HG02885 (cell line): ENCODE results near the gene EDAR.
A peak's percentile ranks its signal among the peaks of the same experiment; 100 is the strongest.

ENCODE experiments used
- ATAC-seq: cut with Tn5 transposase; IDR thresholded peaks from one replicate; pipeline ENCODE4 v1.9.1; 2021; ENCODE audit warnings: mild to moderate bottlenecking; ENCODE audit not compliant: unreplicated experiment, poor library complexity

The EDAR gene

DNA sequence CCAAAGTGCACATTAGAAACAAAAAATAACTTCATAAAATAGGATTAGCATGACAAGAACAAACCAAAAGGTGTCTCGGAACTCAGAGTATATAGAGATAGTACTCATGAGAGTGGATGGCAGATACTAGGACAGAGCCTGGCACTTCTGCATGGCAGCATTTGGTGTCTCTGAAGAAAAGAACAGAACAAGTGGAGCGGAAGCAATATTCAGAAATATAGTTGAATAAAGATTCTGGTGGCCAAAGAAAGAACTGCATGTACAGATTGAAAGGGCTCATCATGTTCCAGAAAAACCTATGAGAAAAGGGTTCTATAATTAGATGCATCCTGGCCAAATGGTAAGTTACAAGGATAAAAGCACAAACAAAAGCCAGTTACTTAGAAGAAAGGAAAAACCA, 111.5 kb downstream of the EDAR start:
- no peak for ATAC-seq

DNA sequence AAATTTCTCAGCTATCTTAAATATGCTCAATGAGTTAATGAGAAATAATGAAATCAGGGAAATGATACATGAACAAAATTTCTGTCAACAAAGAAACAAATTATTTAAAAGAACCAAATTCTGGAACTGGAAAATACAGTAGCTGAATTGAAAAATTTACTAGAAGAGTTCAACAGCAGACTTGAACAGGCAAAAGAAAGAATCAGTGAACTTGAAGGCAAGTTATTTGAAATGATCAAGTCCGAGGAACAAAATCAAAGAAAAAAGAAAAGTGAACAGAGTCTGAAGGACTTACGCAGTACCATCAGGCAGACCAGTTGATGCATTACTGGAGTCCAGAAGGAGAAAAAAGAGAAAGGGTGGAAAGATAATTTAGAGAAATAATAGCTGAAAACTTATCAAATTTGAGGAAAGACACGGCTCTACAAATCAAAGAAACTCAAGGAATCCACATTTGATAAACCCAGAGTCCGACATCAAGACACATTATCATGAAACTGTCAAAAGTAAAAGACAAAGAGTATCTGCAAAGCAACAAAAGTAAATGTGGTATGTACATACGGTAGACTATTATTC, 118.9 kb downstream of the EDAR start:
- ATAC-seq, result no peak

DNA sequence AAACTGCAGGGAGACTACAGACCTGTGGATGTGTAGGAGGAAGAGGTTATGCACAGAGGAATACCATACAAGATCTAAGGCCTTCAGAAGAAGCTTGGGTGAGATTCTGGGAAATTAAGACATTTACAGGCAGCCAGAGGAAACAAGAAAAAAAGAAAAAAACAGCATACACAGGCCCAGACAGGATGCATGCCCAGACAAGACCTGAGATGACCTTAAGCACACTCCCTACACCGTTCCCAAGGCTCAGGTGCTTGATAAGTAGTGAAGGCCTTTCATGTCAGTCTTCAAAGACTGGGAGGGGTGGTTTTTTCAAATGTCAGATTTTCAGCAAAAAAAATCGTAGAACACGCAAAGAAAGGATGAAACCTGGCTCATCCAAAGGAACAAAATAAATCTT, 119.5 kb downstream of the EDAR start:
- ATAC-seq, result no peak

DNA sequence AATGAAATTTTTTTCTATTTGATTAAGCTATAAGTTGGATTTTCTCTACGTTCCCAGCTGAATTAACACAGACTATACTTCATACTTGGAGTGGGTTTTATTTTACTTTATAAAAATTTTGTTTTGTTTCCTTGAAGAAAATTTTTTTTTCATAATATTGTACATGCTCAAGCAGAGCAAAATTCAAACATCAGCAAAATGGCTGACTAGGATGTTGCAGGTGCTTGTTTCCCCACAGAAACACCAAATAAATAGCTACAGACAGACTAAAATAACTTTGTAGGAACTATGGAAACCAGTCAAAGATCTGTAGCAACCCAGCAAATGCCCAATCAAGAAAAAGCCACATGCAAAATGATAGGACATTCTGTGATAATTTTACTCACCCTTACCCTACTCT, 120.1 kb downstream of the EDAR start:
- ATAC-seq, result no peak

DNA sequence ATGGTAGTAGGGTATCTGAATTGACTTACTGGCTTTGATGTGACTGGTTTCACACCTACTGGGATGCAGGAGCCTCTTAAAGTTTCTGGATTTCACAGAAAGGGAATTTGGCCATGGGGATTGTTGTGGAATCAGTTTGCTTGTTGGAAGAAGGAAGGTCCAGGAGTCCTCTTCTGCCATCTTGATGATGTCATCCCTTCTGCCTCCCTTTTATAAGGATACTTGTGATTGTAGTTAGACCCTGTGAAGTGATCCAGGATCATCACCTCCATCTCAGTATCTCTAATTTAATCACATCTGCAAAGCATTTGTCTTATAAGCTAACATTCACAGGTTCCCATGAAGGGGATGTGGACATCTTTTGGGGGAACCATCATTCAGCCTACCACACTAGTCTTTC, 123.0 kb downstream of the EDAR start:
- ATAC-seq, result no peak

DNA sequence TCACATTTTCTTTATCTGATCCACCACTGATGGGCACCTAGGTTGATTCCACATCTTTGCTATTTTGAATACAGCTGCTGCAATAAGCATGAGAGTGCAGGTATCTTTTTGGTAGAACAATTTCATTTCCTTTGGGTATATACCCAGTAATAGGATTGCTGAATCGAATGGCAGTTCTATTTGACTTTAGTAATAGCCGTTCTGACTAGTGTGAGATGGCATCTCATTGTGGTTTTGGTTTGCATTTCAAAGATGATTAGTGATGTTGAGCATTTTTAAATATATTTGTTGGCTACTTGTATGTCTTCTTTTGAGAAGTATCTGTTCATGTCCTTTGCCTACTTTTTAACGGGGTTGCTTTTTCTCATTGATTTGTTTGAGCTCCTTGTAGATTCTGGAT, 130.1 kb downstream of the EDAR start:
- no peak for ATAC-seq

DNA sequence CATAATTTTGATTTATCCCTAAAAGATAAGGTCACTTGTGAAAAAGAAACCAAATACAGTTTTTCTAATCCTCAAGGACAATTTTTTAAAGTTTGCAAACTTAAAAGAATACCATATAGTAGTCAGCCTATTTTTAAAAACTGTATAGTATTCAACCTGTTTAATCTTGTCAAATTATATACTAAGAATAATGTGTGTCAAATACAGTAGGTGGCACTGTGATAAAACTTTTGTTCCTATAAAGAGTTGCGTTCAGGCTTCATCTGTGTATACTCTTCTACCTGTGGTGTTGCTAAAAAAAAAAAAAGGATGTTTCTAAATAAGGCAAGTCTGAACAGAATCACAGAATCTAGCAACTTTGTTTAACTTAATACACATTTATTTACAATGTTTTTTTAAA, 133.8 kb downstream of the EDAR start:
- peak; percentile 57 for ATAC-seq

DNA sequence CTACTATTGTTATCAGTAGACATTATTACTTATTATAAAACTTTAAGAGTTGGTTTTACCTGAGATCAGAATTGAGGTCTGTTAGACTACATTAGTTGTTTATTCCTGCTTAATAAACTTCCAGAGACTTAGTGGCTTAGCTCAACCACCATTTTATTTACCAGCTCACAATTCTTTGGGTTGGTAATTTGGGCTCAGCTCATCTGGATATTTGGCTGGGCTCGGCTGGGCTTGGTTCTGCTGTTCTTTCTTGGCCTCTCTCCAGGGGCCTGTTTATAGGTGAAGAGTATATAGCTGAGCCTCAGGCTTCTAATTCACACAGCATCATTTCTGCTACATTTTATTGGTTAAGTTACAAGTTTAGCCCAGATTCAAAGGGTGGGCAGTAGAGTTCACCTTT, 134.5 kb downstream of the EDAR start:
- no peak for ATAC-seq

DNA sequence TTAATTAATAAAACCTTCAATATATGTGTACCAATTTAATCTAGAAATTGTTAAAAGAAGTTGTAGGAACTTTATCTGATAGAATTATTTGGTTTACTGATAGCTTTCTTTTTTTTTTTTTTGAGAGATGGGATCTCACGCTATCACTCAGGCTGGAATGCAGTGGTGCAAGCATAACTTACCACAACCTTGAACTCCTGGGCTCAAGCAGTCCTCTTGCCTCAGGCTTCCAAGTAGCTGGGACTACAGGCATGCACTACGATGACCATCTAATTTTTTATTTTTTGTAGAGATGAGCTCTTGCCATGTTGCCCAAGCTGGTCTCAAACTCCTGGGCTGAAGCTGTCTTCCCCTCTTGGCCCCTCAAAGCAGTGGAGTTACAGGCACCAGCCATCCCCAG, 135.6 kb downstream of the EDAR start:
- no peak for ATAC-seq

DNA sequence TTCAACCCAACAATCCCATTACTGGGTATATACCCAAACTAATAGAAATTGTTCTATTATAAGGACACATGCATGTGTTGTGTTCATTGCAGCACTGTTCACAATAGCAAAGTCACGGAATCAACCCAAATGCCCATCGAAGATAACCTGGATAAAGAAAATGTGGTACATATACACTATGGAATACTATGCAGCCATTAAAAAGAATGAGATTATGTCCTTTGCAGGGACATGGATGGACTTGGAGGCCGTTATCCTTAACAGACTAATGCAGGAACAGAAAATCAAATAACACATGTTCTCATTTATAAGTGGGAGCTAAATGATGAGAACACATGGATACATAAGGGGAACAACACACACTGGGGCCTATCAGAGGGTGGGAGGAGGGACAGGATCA, 136.6 kb downstream of the EDAR start:
- no peak for ATAC-seq

DNA sequence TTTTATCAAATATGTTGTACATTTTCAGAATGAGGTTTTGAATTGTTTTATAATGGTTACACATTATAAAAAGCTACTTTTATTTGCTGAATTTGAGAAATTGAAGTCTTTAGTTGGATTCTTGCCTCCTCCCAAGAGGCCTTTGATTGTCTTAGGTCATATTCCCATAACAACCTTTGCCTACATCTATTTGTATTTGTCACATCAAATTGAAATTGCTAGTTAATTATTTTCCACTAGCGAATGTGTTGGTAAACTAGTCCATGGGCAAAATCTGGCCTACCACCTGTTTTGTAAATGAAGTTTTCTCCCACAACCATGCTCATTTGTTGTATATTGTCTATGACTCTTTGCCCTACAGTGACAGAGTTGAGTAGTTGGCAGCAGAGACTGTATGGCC, 142.0 kb downstream of the EDAR start:
- ATAC-seq, result no peak

DNA sequence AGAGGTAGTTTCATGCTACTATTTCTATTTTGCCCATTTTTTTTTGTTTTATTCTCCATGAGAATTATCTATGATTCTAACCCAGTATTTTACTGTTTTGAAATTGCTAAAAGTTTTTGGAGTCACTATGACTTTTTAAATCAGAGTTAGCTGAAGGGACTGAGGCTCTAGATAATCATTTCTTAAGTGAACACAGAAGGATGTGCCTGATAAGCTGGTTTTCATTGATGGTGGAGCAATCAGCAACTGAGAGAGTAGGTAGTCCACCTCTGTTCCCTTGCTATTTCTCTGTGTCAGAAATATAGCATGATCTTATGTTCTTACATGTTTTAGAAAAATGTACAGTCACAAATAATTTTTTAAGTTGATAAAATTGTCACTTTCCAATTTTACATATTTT, 143.1 kb downstream of the EDAR start:
- ATAC-seq, result no peak
